Activated CD4-positive, alpha-beta memory T cell treated with anti-CD3 and anti-CD28 coated beads, Interleukin-2, amount 10 ng/mL, durations not matched to agents 7 days and 5 days (primary cell): ENCODE measurements around the gene RNF149. TPM values are rescaled to one million over a fixed set of nuclear protein-coding genes. Genes with fewer than 3 reads are reported as not detected.

Experiments
- CTCF ChIA-PET: fragments of 350-600 bp; sonication (Branson Sonifier 250); formaldehyde crosslinking; loops from one replicate; lab custom pipeline; 2021; ENCODE audit warnings: antibody characterized with exemption, inconsistent platforms; lab: Charles Lee
- POLR2A ChIA-PET: fragments of 350-600 bp; sonication (Branson Sonifier 250); formaldehyde crosslinking; loops from one replicate; lab custom pipeline; 2021; ENCODE audit warnings: antibody characterized with exemption; lab: Charles Lee
- DNase-seq: peaks from one replicate; pipeline ENCODE4 v3.0.0-alpha.2; 2020
- H3K27ac Mint-ChIP-seq: one replicate; pipeline ENCODE4 v1.8.0; 2021; ENCODE audit warnings: mild to moderate bottlenecking, mixed read lengths
- H3K27me3 Mint-ChIP-seq: one replicate; pipeline ENCODE4 v1.8.0; 2021; ENCODE audit warnings: mixed read lengths
- H3K36me3 Mint-ChIP-seq: one replicate; pipeline ENCODE4 v1.8.0; 2021; ENCODE audit warnings: low read depth, mixed read lengths
- H3K4me1 Mint-ChIP-seq: one replicate; pipeline ENCODE4 v1.8.0; 2021; ENCODE audit warnings: mixed read lengths
- H3K4me3 Mint-ChIP-seq: one replicate; pipeline ENCODE4 v1.8.0; 2021; ENCODE audit warnings: mild to moderate bottlenecking, mixed read lengths
- H3K9me3 Mint-ChIP-seq: one replicate; pipeline ENCODE4 v1.8.0; 2021; ENCODE audit warnings: mixed read lengths
- total RNA-seq, 2 experiments: library from RNA; stranded (reverse); gene quantifications; one replicate each; pipeline ENCODE4 v1.2.3, GENCODE V29; 2021

The RNF149 gene
- total RNA-seq, 2 experiments from 2014 or later, result 115 to 116 TPM

DNA sequence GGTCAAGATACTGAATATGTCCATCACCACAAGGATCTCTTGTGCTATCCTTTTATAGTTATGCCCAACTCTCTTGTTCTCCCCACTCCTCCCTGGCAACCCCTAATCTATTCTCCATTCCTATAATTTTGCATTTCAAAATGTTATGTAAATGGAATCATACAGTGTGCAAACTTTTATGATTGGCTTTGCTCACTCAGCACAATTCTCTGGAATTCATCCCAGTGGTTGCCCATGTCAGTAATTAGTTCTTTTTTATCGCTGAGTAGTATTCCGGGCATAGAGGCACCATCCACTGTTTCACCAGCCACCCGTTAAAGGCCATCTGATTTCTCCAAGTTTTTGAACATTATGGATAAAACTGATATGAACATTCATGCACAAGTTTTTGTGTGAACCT is 38.4 kb upstream of the RNF149 start:
- ChIA-PET CTCF (interaction anchor here (1.0 to 7.3 kb wide), 3 partner anchors 14 to 70 kb away, joined by 4 to 95 read pairs (median 70); partner anchors contain the start of gene CREG2), POLR2A (no interaction called here)
- Mint-ChIP-seq H3K27me3 (peaks cover 8% of the 10 kb centered on the region), H3K9me3 (no peaks in the 10 kb centered on the region), H3K4me1 (peaks cover 32% of the 10 kb centered on the region), H3K36me3 (no peaks in the 10 kb centered on the region), H3K4me3 (no peak overlapping the region), H3K27ac (no peak overlapping the region)
- no peak for DNase-seq

GRCh38 chr2:101344137-101344536 is 35.6 kb upstream of the RNF149 start:
- ChIA-PET POLR2A (no interaction called here), CTCF (interaction anchor here (4.0 to 8.2 kb wide), 3 partner anchors 14 to 73 kb away, joined by 41 to 105 read pairs (median 88); no protein-coding TSS in a partner anchor)
- peak overlapping the region; percentile 41 for H3K27ac Mint-ChIP-seq
- peaks cover 42% of the 10 kb centered on the region for H3K4me1 Mint-ChIP-seq
- peaks cover 8% of the 10 kb centered on the region for H3K27me3 Mint-ChIP-seq
- no peak overlapping the region for H3K4me3 Mint-ChIP-seq
- H3K9me3 Mint-ChIP-seq, result no peaks in the 10 kb centered on the region
- no peaks in the 10 kb centered on the region for H3K36me3 Mint-ChIP-seq
- no peak for DNase-seq

GRCh38 chr2:101342625-101343008 is 34.1 kb upstream of the RNF149 start:
- peaks cover 42% of the 10 kb centered on the region for H3K4me1 Mint-ChIP-seq
- H3K27me3 Mint-ChIP-seq, result peaks cover 8% of the 10 kb centered on the region
- no peaks in the 10 kb centered on the region for H3K9me3 Mint-ChIP-seq
- ChIA-PET POLR2A (interaction anchor here (1.1 to 4.9 kb wide), 8 partner anchors 8 to 89 kb away, joined by 4 to 27 read pairs (median 8); partner anchors contain the start of genes CNOT11 and RNF149), CTCF (interaction anchor here (0.7 to 8.2 kb wide), 42 partner anchors 8 to 512 kb away, joined by 3 to 105 read pairs (median 4); partner anchors contain the start of genes CREG2, RFX8, RNF149 and RPL31)
- no peak overlapping the region for H3K27ac Mint-ChIP-seq
- no peak for DNase-seq
- no peak overlapping the region for H3K4me3 Mint-ChIP-seq
- H3K36me3 Mint-ChIP-seq, result no peaks in the 10 kb centered on the region

DNA sequence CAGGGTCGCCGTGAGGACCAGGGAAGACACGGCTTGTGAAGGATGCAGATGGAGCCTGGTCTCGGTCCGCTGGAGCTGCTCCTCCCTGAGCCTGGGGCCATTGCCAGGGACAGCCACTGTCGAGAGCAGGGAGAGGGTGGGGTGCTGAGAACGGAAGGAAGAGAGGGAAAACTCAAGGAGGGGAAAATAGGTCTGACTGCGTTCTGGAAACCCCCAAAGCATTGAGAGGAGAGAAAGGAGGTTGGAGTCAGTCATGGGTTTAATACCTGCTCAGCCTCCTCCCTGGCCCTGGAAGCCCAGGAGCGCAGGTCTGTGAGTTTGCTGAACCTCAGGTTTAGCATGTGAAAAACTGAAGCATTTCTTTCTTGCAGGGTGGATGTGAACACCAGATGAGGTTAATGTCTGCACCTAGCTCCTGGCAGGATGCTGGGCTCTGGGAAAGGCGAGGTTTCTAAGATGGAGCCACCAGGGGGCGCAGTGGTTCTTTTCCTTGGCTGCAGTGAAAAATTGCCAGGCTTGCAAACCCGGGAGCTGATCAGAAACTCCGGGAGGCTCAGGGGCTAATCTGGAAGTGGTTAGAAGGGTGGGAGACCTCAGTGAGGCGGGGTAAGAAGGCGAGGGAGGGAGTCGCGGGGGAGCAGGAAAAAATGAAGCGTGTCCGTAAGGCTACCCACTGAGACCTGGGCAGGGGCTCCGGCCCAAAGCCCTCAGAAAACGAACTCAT is 33.6 kb upstream of the RNF149 start:
- peaks cover 42% of the 10 kb centered on the region for H3K4me1 Mint-ChIP-seq
- H3K4me3 Mint-ChIP-seq, result no peak overlapping the region
- ChIA-PET POLR2A (interaction anchor here (0.6 to 4.9 kb wide), 14 partner anchors 8 to 364 kb away, joined by 3 to 27 read pairs (median 4); partner anchors contain the start of genes CNOT11, MAP4K4 and RNF149), CTCF (interaction anchor here (0.6 to 8.2 kb wide), 50 partner anchors 8 to 898 kb away, joined by 3 to 105 read pairs (median 4); partner anchors contain the start of genes CREG2, RFX8, RNF149 and RPL31)
- H3K27me3 Mint-ChIP-seq, result peaks cover 7% of the 10 kb centered on the region
- H3K27ac Mint-ChIP-seq, result peak overlapping the region; percentile 32
- H3K9me3 Mint-ChIP-seq, result no peaks in the 10 kb centered on the region
- DNase-seq, result peak; percentile 80
- H3K36me3 Mint-ChIP-seq, result no peaks in the 10 kb centered on the region

DNA sequence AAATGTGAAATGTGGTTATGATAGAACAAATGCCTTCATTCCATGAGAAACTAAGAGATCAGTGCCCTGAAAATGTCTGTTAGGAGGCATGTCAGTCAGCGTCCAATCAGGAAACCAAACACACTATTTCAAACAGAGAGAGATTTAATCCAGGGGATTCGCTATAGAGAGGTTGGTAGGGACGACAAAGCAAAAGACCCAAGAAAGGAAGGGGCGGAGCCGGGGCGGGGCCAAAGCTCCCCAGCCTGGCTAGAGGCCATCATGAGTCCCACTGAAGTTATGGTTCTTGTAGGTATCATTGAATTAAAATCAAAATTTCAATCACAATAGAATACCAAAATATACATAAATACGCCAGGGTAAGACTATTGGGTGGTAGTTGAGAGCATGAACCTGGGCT is 32.9 kb upstream of the RNF149 start:
- H3K9me3 Mint-ChIP-seq, result no peaks in the 10 kb centered on the region
- H3K27ac Mint-ChIP-seq, result peak overlapping the region; percentile 32
- peaks cover 3% of the 10 kb centered on the region for H3K27me3 Mint-ChIP-seq
- H3K4me3 Mint-ChIP-seq, result no peak overlapping the region
- DNase-seq, result peak; percentile 66
- H3K36me3 Mint-ChIP-seq, result no peaks in the 10 kb centered on the region
- CTCF ChIA-PET, result interaction anchor here (0.6 to 8.2 kb wide), 40 partner anchors 9 to 513 kb away, joined by 3 to 105 read pairs (median 4); partner anchors contain the start of genes CREG2, RFX8, RNF149 and RPL31
- POLR2A ChIA-PET, result interaction anchor here (0.6 to 4.9 kb wide), 14 partner anchors 9 to 365 kb away, joined by 3 to 27 read pairs (median 4); partner anchors contain the start of genes CNOT11, MAP4K4 and RNF149
- H3K4me1 Mint-ChIP-seq, result peaks cover 42% of the 10 kb centered on the region

GRCh38 chr2:101340141-101340551 is 31.6 kb upstream of the RNF149 start:
- Mint-ChIP-seq H3K36me3 (no peaks in the 10 kb centered on the region), H3K27ac (peak overlapping the region; percentile 41), H3K4me3 (no peak overlapping the region), H3K9me3 (no peaks in the 10 kb centered on the region), H3K27me3 (peaks cover 3% of the 10 kb centered on the region), H3K4me1 (peaks cover 42% of the 10 kb centered on the region)
- DNase-seq, result no peak
- POLR2A ChIA-PET, result interaction anchor here (1.0 to 4.9 kb wide), 4 partner anchors 10 to 31 kb away, joined by 4 to 27 read pairs (median 12); partner anchors contain the start of gene RNF149
- CTCF ChIA-PET, result interaction anchor here (0.6 to 8.2 kb wide), 9 partner anchors 10 to 88 kb away, joined by 3 to 105 read pairs (median 40); partner anchors contain the start of genes CREG2 and RNF149

GRCh38 chr2:101339266-101339880 is 30.9 kb upstream of the RNF149 start:
- DNase-seq, result no peak
- H3K4me1 Mint-ChIP-seq, result peaks cover 42% of the 10 kb centered on the region
- H3K36me3 Mint-ChIP-seq, result no peaks in the 10 kb centered on the region
- no peak overlapping the region for H3K27ac Mint-ChIP-seq
- H3K27me3 Mint-ChIP-seq, result peaks cover 3% of the 10 kb centered on the region
- CTCF ChIA-PET, result interaction anchor here (3.8 to 8.2 kb wide), 3 partner anchors 9 to 48 kb away, joined by 40 to 105 read pairs (median 59); partner anchors contain the start of gene CREG2
- POLR2A ChIA-PET, result interaction anchor here (1.9 to 4.9 kb wide), 3 partner anchors 9 to 30 kb away, joined by 6 to 27 read pairs (median 19); partner anchors contain the start of gene RNF149
- H3K4me3 Mint-ChIP-seq, result no peak overlapping the region
- no peaks in the 10 kb centered on the region for H3K9me3 Mint-ChIP-seq

GRCh38 chr2:101337877-101338276 is 29.4 kb upstream of the RNF149 start:
- CTCF ChIA-PET, result interaction anchor here (8.2 kb wide), 1 partner anchor 7 kb away, joined by 105 read pairs; no protein-coding TSS in a partner anchor
- Mint-ChIP-seq H3K9me3 (no peaks in the 10 kb centered on the region), H3K27ac (no peak overlapping the region), H3K4me3 (no peak overlapping the region), H3K36me3 (no peaks in the 10 kb centered on the region), H3K4me1 (peaks cover 39% of the 10 kb centered on the region), H3K27me3 (no peaks in the 10 kb centered on the region)
- DNase-seq, result no peak
- POLR2A ChIA-PET, result no interaction called here

- Mint-ChIP-seq H3K27me3 (no peaks in the 10 kb centered on the region), H3K4me1 (peaks cover 10% of the 10 kb centered on the region), H3K4me3 (no peak overlapping the region), H3K9me3 (no peaks in the 10 kb centered on the region), H3K27ac (no peak overlapping the region), H3K36me3 (no peaks in the 10 kb centered on the region)
- no peak for DNase-seq
- ChIA-PET CTCF (interaction anchor here (0.6 to 9.2 kb wide), 5 partner anchors 9 to 770 kb away, joined by 3 to 105 read pairs (median 3); no protein-coding TSS in a partner anchor), POLR2A (interaction anchor here (1.1 to 1.6 kb wide), 4 partner anchors 9 to 29 kb away, joined by 4 to 5 read pairs (median 4); partner anchors contain the start of gene RNF149)
Measured at GRCh38 chr2:101332885-101333766, 24.6 kb upstream of the RNF149 start.

- H3K27me3 Mint-ChIP-seq, result no peaks in the 10 kb centered on the region
- CTCF ChIA-PET, result interaction anchor here (1.2 to 9.2 kb wide), 2 partner anchors 11 to 19 kb away, joined by 3 to 105 read pairs; no protein-coding TSS in a partner anchor
Measured at GRCh38 chr2:101331202-101331601, 22.7 kb upstream of the RNF149 start.

DNA sequence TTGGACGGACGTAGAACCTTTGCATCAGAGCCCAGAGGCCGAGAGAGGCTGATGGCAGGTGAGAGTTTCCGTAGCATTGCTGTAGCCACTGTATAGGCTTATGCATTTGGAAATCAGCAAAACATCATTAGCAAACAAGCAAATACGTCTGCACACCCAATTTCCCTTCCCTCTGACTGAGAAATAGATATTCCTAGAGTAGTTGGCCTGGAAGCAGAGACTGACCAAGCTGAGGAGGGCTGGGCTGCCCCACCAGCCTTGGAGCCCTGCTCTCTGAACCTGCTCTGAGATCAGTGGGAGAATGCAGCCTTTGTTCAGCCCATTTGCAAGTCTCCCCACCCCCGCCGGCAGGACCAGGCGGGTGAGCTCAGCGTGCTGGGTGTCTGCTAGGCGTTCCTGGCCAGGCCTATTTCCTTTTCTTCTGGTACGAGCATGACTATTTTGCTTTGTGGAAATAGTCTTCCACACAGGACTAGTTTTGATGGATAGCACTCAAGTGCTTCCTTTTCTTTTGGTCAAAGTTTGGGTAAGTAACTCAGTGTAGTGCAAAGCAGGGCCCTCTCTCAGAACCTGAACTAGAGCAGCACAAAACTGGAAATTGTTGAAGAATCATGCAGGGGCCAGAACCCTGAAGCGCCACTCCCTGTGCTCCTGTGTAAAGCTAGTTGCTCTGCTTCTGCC is 21.9 kb upstream of the RNF149 start:
- Mint-ChIP-seq H3K4me3 (no peak overlapping the region), H3K4me1 (peaks cover 10% of the 10 kb centered on the region), H3K27me3 (no peaks in the 10 kb centered on the region), H3K27ac (no peak overlapping the region), H3K9me3 (no peaks in the 10 kb centered on the region), H3K36me3 (no peaks in the 10 kb centered on the region)
- ChIA-PET CTCF (interaction anchor here (1.2 to 9.2 kb wide), 2 partner anchors 12 to 20 kb away, joined by 3 to 105 read pairs; no protein-coding TSS in a partner anchor), POLR2A (interaction anchor here (0.9 to 6.0 kb wide), 11 partner anchors 10 to 145 kb away, joined by 3 to 122 read pairs (median 5); partner anchors contain the start of genes CNOT11, CREG2, RFX8 and RNF149)
- peak; percentile 54 for DNase-seq

More at GRCh38 chr2:101331202-101331601, 22.7 kb upstream of the RNF149 start:
- H3K36me3 Mint-ChIP-seq, result no peaks in the 10 kb centered on the region
- no peak overlapping the region for H3K4me3 Mint-ChIP-seq
- POLR2A ChIA-PET, result interaction anchor here (1.0 to 6.0 kb wide), 7 partner anchors 9 to 78 kb away, joined by 3 to 122 read pairs (median 31); partner anchors contain the start of genes CNOT11 and RNF149
- no peak overlapping the region for H3K27ac Mint-ChIP-seq
- no peak for DNase-seq
- H3K4me1 Mint-ChIP-seq, result peaks cover 10% of the 10 kb centered on the region
- H3K9me3 Mint-ChIP-seq, result no peaks in the 10 kb centered on the region
